Occipital lobe (tissue), 2 donors: ENCODE measurements around the gene RNF187. TPM values are rescaled to one million over a fixed set of nuclear protein-coding genes. Genes with fewer than 3 reads are reported as not detected.

ENCODE experiments used
- DNase-seq: peaks from one replicate; lab custom pipeline; 2025; lab: John Stamatoyannopoulos, UW
- total RNA-seq: library from RNA; depleted of rRNA; stranded (reverse); fragments of >200 nt; gene quantifications from one replicate; pipeline ENCODE4 v1.2.3, GENCODE V29; 2014

The RNF187 gene
- 61.9 TPM for total RNA-seq

GRCh38 chr1:228487336-228488124 lies at the start of gene RNF187:
TSS of gene RNF187 (plus strand) at chr1:228487382.
- no peak for DNase-seq

DNA sequence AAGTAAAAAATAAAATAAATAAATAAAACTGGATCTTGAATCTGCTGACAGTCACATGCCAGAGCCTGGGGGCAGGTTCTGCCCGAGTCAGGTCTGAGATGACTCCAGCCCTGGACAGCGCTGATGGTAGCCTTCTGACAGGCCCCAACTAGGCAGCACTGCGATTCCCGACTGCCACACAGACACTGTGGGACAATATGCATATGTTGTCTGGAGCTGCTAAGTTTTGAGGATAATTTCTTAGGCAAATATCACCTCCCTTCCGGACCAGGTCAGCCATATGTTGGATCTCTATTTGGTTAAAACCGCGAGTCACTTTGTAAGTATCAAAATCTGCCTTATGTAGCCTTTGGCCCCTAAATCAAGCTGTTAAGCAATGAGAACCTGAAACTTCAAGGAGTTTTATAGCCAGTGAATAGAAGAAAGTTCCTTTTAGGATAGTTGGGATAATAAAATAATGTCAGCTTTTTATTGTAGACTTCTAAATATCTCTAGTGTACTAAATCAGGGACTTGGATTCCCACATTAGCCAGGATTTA lies 49.7 kb upstream of the RNF187 start:
- no peak for DNase-seq

DNA sequence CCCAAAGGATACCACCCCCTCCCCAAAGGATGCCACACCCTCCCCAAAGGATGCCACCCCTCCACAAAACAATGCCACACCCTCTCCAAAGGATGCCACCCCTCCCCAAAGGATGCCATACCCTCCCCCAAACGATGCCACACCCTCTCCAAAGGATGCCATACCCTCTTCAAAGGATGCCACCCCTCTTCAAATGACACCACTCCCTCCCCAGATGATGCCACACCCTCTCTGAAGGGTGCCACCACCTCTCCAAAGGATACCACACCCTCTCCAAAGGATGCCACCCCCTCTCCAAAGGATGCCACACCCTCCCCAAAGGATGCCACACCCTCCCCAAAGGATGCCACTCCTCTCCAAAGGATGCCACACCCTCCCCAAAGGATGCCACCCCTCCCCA lies 48.9 kb upstream of the RNF187 start:
- DNase-seq, result no peak

DNA sequence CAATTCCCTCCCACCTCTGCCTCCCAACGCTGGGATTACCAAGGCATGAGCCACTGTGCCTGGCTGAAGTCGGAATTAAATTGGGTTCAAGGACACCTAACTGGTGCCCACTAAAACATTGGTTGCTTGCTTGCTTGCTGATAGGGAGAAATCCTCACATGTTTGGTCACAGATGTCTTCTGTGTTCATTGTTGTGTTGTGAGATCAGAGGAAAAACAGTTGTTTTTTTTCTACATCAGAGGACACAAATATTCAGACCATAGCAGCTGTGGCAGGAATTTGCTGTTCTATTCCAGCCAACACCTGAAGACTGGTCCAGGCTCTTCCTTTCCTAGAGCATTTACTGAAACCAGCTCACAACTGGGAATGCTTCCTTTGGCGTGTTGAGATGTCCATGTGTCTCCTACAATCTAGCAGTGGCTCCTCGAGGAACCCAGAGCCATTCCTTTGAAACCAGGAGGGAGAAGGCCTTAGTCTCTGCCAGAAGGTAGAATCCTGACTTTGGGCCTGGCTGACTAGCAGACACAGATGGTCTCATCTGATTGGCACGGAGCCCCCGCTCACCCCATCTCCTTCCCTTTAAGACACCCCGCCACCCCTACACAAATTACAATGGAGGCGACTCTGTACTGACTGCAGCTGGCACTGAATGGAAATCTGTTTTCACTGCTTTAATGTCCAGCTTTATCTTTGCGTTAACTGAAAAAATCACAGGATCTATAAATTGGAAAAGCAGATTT lies 46.3 kb upstream of the RNF187 start:
- no peak for DNase-seq

DNA sequence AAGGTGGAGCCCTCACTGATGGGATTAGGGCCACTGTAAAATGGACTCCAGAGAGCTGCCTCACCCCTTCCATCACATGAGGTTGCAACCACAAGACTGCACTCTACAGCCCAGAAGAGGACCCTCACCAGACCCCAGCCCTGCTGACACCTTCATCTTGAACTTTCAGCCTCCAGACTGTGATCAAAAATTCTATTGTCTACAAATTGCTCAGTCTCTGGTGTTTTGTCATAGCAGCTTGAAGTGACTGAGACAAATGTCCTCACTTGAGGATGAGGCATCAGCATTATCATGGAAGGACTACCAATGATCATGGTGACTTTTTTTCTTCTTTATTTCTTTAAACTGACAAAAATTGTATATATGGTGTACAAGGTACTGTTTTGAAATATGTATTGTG lies 43.8 kb upstream of the RNF187 start:
- DNase-seq, result no peak

DNA sequence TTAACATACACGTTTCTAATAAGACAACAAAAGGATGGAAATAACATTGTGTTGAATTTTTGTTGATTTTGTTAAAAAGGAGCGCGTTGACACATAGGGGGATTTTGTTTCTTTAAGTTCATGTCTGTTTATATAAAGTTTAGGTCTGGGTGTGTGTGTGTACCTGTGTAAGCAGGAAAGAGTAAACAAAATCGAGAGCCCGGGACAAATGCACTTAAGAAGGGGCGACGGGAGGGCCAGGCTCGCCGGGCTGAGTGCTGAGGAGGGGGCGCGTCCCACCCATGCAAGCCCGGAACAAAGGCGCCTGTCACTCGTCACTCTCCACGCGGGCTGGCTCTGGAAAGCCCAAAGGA lies 41.7 kb upstream of the RNF187 start:
- DNase-seq, result no peak

- peak; percentile 58 for DNase-seq
Observed at GRCh38 chr1:228445843-228446650, 41.1 kb upstream of the RNF187 start.

DNA sequence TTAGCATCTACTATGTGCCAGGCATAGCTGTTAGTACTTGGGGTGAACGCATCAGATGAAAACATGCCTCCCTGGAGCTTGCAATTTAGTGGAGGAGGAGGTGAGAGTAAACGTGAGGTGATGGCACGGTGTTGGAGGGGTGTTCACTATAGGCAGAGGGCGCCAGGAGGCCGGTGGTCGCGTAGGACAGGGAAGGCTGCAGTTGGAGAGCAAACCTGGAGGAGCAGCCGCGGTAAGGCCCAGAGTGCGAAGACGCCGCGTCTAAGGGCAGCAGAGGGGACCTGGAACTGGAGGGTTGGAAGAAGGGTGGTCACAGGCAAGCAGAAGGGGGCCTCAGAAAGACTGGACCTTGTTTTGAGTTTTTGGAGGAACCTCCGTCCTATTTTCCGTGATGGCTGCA lies 40.3 kb upstream of the RNF187 start:
- DNase-seq, result no peak

DNA sequence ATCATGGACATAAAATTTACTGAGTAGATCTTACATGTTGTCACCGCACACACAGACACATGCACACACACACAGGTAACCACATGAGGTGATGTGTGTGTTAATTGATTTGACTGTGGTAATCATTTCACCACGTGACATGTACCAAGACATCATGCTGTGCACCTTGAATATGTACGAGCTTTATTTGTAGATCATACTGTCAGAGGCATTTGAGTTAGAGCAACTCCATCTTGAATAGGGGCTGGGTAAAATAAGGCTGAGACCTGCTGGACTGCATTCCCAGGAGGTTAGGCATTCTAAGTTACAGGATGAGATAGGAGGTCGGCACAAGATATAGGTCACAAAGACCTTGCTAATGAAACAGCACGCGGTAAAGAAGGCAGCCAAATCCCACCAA lies 38.8 kb upstream of the RNF187 start:
- DNase-seq, result no peak

DNA sequence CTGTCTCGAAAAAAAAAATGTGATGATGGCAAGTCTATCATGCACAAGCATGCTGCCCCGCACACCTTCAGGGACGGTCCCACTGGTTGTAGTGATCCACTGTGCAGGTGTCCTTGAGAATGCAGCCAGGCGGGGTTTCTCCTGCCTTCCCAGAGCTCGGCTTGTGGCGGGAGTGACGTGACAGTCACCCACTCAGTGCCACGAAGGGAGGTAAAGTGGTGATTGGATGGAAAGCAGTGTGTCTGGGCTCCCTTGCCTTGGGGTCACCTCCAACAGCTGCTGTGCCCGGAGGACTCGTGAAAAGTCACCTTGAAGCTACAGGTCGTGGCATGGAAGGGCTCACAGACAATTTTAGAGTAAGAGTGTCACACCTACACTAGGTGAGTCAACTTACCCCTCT lies 37.0 kb upstream of the RNF187 start:
- no peak for DNase-seq

DNA sequence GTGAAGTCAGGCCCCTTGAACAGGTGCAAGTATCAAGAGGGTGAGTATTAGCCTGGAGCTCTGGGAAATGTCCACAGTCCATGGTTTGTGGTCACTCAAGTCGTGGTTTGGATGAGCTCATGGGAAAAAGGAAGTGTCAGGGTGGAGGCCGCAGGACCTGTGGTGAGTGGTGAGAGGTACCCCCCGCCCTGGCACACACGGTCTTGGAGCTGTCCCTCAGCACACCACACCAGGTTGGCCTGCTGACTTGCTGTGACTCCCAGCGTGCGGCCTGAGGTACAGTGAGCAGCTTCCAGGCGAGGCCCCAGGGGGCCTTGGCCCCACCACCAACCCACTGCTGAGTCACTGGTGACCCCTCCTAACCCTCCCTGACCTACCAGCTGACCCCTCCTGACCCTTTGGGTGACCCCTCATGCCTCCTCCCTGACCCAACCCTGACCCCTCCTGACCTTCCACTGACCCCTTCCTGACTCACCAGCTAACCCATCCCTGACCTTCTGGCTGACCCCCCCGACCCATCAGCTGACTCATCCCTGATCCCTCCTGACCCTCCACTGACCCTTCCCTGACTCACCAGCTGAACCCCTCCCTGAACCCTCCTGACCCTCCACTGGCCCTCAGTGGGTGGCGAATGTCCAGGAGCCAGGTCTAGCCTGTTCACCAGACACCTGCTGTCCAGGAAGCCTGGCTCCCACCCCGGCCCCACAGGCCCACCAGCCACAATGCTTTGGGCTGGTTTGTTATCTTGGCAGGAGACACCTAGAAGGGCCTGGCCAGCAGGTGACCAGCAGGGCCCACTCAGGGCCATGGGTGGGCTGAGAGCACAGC lies 34.8 kb upstream of the RNF187 start:
- no peak for DNase-seq

- DNase-seq, result no peak
Observed at GRCh38 chr1:228453022-228453560, 34.1 kb upstream of the RNF187 start.

DNA sequence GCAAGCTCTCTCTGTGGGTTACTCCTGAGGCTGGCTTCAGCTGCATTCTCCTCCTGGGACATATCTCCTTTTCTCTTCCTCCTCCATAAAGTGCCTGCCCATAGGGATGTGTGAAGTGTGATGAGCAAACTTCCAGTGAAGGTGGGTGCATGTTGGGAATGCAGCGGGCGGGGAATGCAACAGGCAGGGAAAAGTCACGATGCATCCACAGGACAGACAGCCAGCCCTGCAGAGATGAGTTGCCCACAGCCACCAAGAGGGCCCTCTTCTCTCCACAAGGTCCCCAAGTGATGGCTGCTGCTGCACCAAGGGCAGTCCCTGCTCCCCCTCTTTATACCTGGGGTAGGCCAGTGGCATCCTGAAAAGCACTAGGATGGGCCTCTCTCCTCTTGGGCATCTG lies 33.6 kb upstream of the RNF187 start:
- no peak for DNase-seq

- no peak for DNase-seq
Observed at GRCh38 chr1:228454238-228454637, 32.9 kb upstream of the RNF187 start.

DNA sequence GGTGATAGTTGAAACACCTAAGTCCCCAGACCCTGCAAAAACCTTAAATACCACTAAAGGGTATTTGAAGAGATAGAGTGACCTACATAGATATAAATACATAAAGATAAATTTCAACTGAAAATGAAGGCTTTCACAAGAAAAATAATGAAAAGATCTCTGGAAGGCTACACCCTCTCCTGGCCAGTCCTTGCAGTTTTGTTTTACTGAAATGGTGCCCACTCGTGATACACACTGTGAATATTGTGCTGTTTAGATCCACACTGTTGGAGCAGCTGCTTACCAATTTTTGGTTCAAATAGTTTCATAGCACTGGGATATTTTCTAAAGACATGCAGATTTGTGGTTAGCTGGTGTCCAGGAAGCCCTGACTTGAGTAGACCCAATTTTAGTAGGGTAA lies 31.5 kb upstream of the RNF187 start:
- DNase-seq, result no peak

- DNase-seq, result no peak
Observed at GRCh38 chr1:228456252-228457016, 30.7 kb upstream of the RNF187 start.

GRCh38 chr1:228457017-228457395 lies 30.2 kb upstream of the RNF187 start:
- no peak for DNase-seq

GRCh38 chr1:228457396-228458176 lies 29.6 kb upstream of the RNF187 start:
- peak; percentile 87 for DNase-seq
